ENCODE data around the gene TMEM200C. TPM values are rescaled to one million over a fixed set of nuclear protein-coding genes. Genes with fewer than 3 reads are reported as not detected.

TMEM200C gene
- 0.76 and 1.1 TPM in 2 replicates for polyA plus RNA-seq

GRCh38 chr18:5895299-5895875 lies at the start of gene TMEM200C:
Gene TMEM200C, minus strand, starts transcription at chr18:5895522. Its CDS starts 3,459 bp downstream, at chr18:5892063.

